H1 (cell line): Measurements from ENCODE around the gene SOCS6. TPM values are rescaled to one million over a fixed set of nuclear protein-coding genes. Genes with fewer than 3 reads are reported as not detected.

Experiments
- CTCF ChIA-PET: fragments of 300-600 bp; sonication (Branson Sonifier 250); formaldehyde crosslinking; loops from one replicate; lab custom pipeline; 2021; ENCODE audit not compliant: partially characterized antibody; lab: Charles Lee
- POLR2A ChIA-PET: fragments of 300-600 bp; sonication (Branson Sonifier 250); formaldehyde crosslinking; loops from one replicate; lab custom pipeline; 2021; ENCODE audit warnings: inconsistent platforms; ENCODE audit not compliant: partially characterized antibody; lab: Charles Lee
- DNase-seq, 2 experiments: peaks; one replicate each; pipeline versions ENCODE4 v3.0.0 to v3.0.0-alpha.2; 2010 to 2022; ENCODE audit warnings: low spot score in 2 of 2, low read depth in 1 of 2, mixed read lengths in 1 of 2
- FAIRE-seq: peaks from 2 replicates; lab custom pipeline; 2011; peaks lifted over from hg19 to GRCh38; lab: Jason Lieb, UNC
- H2AFZ ChIP-seq: 2 replicates; pipeline ENCODE4 v1.8.1; 2012; ENCODE audit warnings: low read length, inconsistent platforms
- H2AK5ac ChIP-seq: 2 replicates; pipeline ENCODE4 v1.6.1; 2013; ENCODE audit warnings: low read depth, low read length
- H2BK120ac ChIP-seq: replicated peaks from 2 replicates; pipeline ENCODE3; 2013; ENCODE audit warnings: low read depth, low read length, inconsistent platforms
- H2BK12ac ChIP-seq: 2 replicates; pipeline ENCODE4 v1.6.1; 2013; ENCODE audit warnings: low read depth, low read length
- H2BK15ac ChIP-seq: 2 replicates; pipeline ENCODE4 v1.6.1; 2013; ENCODE audit warnings: low read length
- H2BK20ac ChIP-seq: 2 replicates; pipeline ENCODE4 v1.6.1; 2013; ENCODE audit warnings: low read length
- H2BK5ac ChIP-seq: 2 replicates; pipeline ENCODE4 v1.6.1; 2013; ENCODE audit warnings: low read depth, low read length
- H3K14ac ChIP-seq: 2 replicates; pipeline ENCODE4 v1.6.1; 2013; ENCODE audit warnings: inconsistent platforms; ENCODE audit not compliant: insufficient read length
- H3K18ac ChIP-seq: 2 replicates; pipeline ENCODE4 v1.6.1; 2013; ENCODE audit warnings: low read length; ENCODE audit errors: extremely low read depth
- H3K23ac ChIP-seq: 2 replicates; pipeline ENCODE4 v1.6.1; 2013; ENCODE audit warnings: inconsistent platforms; ENCODE audit not compliant: insufficient read length
- H3K23me2 ChIP-seq: 2 replicates; pipeline ENCODE4 v1.6.1; 2013; ENCODE audit warnings: low read depth, low read length
- H3K27ac ChIP-seq: 2 replicates; pipeline ENCODE4 v1.6.1; 2011; ENCODE audit warnings: low read depth, low read length, inconsistent platforms
- H3K27me3 ChIP-seq, 4 experiments: replicated peaks in 1 of 4; 1 replicate in 1 of 4; 2 replicates in 3 of 4; pipeline versions ENCODE4 v1.6.1 to v1.8.1; 2011 to 2013; ENCODE audit warnings: low read length in 3 of 4, mild to moderate bottlenecking in 3 of 4, inconsistent platforms in 2 of 4, mixed read lengths in 2 of 4, moderate library complexity in 1 of 4; ENCODE audit not compliant: control insufficient read depth in 3 of 4, insufficient read depth in 3 of 4; ENCODE audit errors: extremely low read depth in 1 of 4
- H3K36me3 ChIP-seq, 4 experiments: 2 replicates each; pipeline versions ENCODE4 v1.6.1 to v1.8.1; 2011 to 2013; ENCODE audit warnings: mild to moderate bottlenecking in 4 of 4, low read length in 3 of 4, moderate library complexity in 2 of 4, control low read depth in 1 of 4, inconsistent platforms in 1 of 4; ENCODE audit not compliant: insufficient read depth in 4 of 4, control insufficient read depth in 2 of 4
- H3K4ac ChIP-seq: replicated peaks from 2 replicates; pipeline ENCODE3; 2013; ENCODE audit warnings: low read length, low read depth, mixed read lengths, inconsistent platforms; ENCODE audit not compliant: insufficient read length
- H3K4me1 ChIP-seq, 4 experiments: replicated peaks in 1 of 4; 1 replicate in 1 of 4; 2 replicates in 3 of 4; pipeline versions ENCODE4 v1.6.1 to v1.8.1; 2011 to 2013; ENCODE audit warnings: low read length in 3 of 4, inconsistent platforms in 2 of 4, mixed read lengths in 1 of 4; ENCODE audit not compliant: insufficient read depth in 4 of 4, control insufficient read depth in 3 of 4
- H3K4me2 ChIP-seq, 2 experiments: 2 replicates each; pipeline versions ENCODE4 v1.6.1 to v1.8.1; 2011 to 2013; ENCODE audit warnings: low read depth in 2 of 2, low read length in 2 of 2, control low read depth in 1 of 2, inconsistent platforms in 1 of 2, mild to moderate bottlenecking in 1 of 2; ENCODE audit not compliant: insufficient read depth in 1 of 2
- H3K4me3 ChIP-seq, 4 experiments: fragments of 200-600, 300-600 bp in 1 of 4; sonication (generic), shearing (Covaris generic), sonication (Bioruptor Twin) in 1 of 4; 2 replicates each; pipeline versions ENCODE4 v1.5.1 to v1.8.1; 2011 to 2016; ENCODE audit warnings: low read length in 4 of 4, low read depth in 3 of 4, control low read depth in 2 of 4, inconsistent platforms in 2 of 4, mild to moderate bottlenecking in 2 of 4, mixed read lengths in 1 of 4, moderate library complexity in 1 of 4; ENCODE audit not compliant: insufficient read depth in 2 of 4; ENCODE audit errors: extremely low read depth in 1 of 4
- H3K56ac ChIP-seq: replicated peaks from 2 replicates; pipeline ENCODE3; 2013; ENCODE audit warnings: low read depth, mild to moderate bottlenecking, mixed read lengths, low read length, inconsistent platforms; ENCODE audit not compliant: insufficient read length
- H3K79me1 ChIP-seq: 2 replicates; pipeline ENCODE4 v1.6.1; 2013; ENCODE audit warnings: low read depth, low read length, control low read depth
- H3K79me2 ChIP-seq, 2 experiments: 2 replicates each; pipeline versions ENCODE4 v1.6.1 to v1.8.1; 2012 to 2013; ENCODE audit warnings: low read length in 2 of 2, mild to moderate bottlenecking in 2 of 2, inconsistent platforms in 1 of 2; ENCODE audit not compliant: insufficient read depth in 2 of 2, control insufficient read depth in 1 of 2
- H3K9ac ChIP-seq, 4 experiments: replicated peaks in 1 of 4; 1 replicate in 1 of 4; 2 replicates in 3 of 4; pipeline versions ENCODE4 v1.6.1 to v1.8.1; 2011 to 2013; ENCODE audit warnings: low read depth in 3 of 4, low read length in 3 of 4, control low read depth in 2 of 4, mild to moderate bottlenecking in 2 of 4, moderate library complexity in 2 of 4, inconsistent platforms in 1 of 4; ENCODE audit errors: extremely low read depth in 1 of 4
- H3K9me3 ChIP-seq, 2 experiments: 2 replicates each; pipeline versions ENCODE4 v1.6.1 to v1.8.1; 2012 to 2013; ENCODE audit warnings: mild to moderate bottlenecking in 2 of 2, moderate library complexity in 2 of 2, control low read depth in 1 of 2, inconsistent platforms in 1 of 2, low read depth in 1 of 2, low read length in 1 of 2, mixed read lengths in 1 of 2; ENCODE audit not compliant: insufficient read depth in 2 of 2
- H4K20me1 ChIP-seq, 2 experiments: replicated peaks in 1 of 2; 2 replicates each; pipeline versions ENCODE3 to v1.8.1; 2011 to 2013; ENCODE audit warnings: inconsistent platforms in 2 of 2, low read length in 2 of 2, mild to moderate bottlenecking in 1 of 2; ENCODE audit not compliant: insufficient read depth in 2 of 2, control insufficient read depth in 1 of 2
- H4K5ac ChIP-seq: 2 replicates; pipeline ENCODE4 v1.6.1; 2013; ENCODE audit warnings: low read length, low read depth, mixed read lengths, inconsistent platforms; ENCODE audit not compliant: insufficient read length
- H4K8ac ChIP-seq: 2 replicates; pipeline ENCODE4 v1.8.0; 2013; ENCODE audit warnings: mild to moderate bottlenecking, moderate library complexity, low read length, inconsistent platforms; ENCODE audit not compliant: insufficient read depth; ENCODE audit errors: extremely low read depth
- H4K91ac ChIP-seq: replicated peaks from 2 replicates; pipeline ENCODE3; 2013; ENCODE audit warnings: low read length, mixed read lengths, inconsistent platforms; ENCODE audit not compliant: insufficient read length
- ASH2L ChIP-seq: fragments of 200-600, 300-600 bp; sonication (generic); IDR thresholded peaks from one replicate; pipeline ENCODE4 v1.7.1; 2017; ENCODE audit warnings: low read length
- CBX5 ChIP-seq: fragments of 300-800, 300-1000 bp; sonication (generic); IDR thresholded peaks from 2 replicates; pipeline ENCODE4 v1.7.1; 2016; ENCODE audit warnings: antibody characterized with exemption, low read length, low read depth
- EP300 ChIP-seq, 2 experiments: IDR thresholded peaks; 1 replicate in 1 of 2; 2 replicates in 1 of 2; pipeline ENCODE4 v1.6.1; 2011 to 2012; ENCODE audit warnings: low read depth in 2 of 2, low read length in 2 of 2, mild to moderate bottlenecking in 2 of 2, borderline replicate concordance in 1 of 2, inconsistent platforms in 1 of 2, moderate library complexity in 1 of 2
- FOSL1 ChIP-seq: IDR thresholded peaks from 2 replicates; pipeline ENCODE4 v1.6.1; 2011; ENCODE audit warnings: mild to moderate bottlenecking, low read depth, low read length, moderate library complexity; ENCODE audit not compliant: insufficient read depth
- HDAC2 ChIP-seq, 2 experiments: fragments of 300-600 bp in 1 of 2; sonication (generic) in 1 of 2; IDR thresholded peaks; 2 replicates each; pipeline ENCODE4 v1.6.1; 2011 to 2012; ENCODE audit warnings: low read depth in 2 of 2, low read length in 2 of 2, mild to moderate bottlenecking in 2 of 2, moderate library complexity in 2 of 2, borderline replicate concordance in 1 of 2, inconsistent platforms in 1 of 2
- MAFK ChIP-seq: IDR thresholded peaks from 2 replicates; pipeline ENCODE4 v1.6.1; 2012; ENCODE audit warnings: low read depth, mild to moderate bottlenecking, improper control_type of control experiment, low read length
- MAX ChIP-seq: IDR thresholded peaks from 2 replicates; pipeline ENCODE4 v1.6.1; 2012; ENCODE audit warnings: inconsistent platforms
- RFX5 ChIP-seq: IDR thresholded peaks from 2 replicates; pipeline ENCODE4 v1.6.1; 2011; ENCODE audit warnings: low read depth, low read length, improper control_type of control experiment, borderline replicate concordance
- RXRA ChIP-seq: IDR thresholded peaks from 2 replicates; pipeline ENCODE4 v1.6.1; 2011; ENCODE audit warnings: low read depth, mild to moderate bottlenecking, low read length, moderate library complexity; ENCODE audit not compliant: insufficient read depth
- SP4 ChIP-seq: IDR thresholded peaks from 2 replicates; pipeline ENCODE4 v1.6.1; 2012; ENCODE audit warnings: low read length, inconsistent platforms
- SRF ChIP-seq: IDR thresholded peaks from 2 replicates; pipeline ENCODE4 v1.6.1; 2011; ENCODE audit warnings: mild to moderate bottlenecking, low read depth, low read length, moderate library complexity
- SUZ12 ChIP-seq: fragments of 200-600 bp; sonication (generic); IDR thresholded peaks from 2 replicates; pipeline ENCODE4 v1.6.1; 2012; ENCODE audit warnings: mild to moderate bottlenecking, inconsistent platforms, low read length, moderate library complexity, mixed read lengths
- TCF12 ChIP-seq: IDR thresholded peaks from 2 replicates; pipeline ENCODE4 v1.6.1; 2011; ENCODE audit warnings: low read depth, mild to moderate bottlenecking, low read length
- YY1 ChIP-seq: IDR thresholded peaks from 2 replicates; pipeline ENCODE4 v1.6.1; 2011; ENCODE audit warnings: low read depth, mild to moderate bottlenecking, low read length
- WGBS, 2 experiments: shearing (Covaris generic) in 1 of 2; methylation state at CpG; one replicate each; pipeline versions ENCODE4 v1.1.6 to v1.1.7; 2013 to 2015; ENCODE audit warnings: low lambda C conversion rate in 2 of 2, mixed read lengths in 2 of 2, inconsistent platforms in 1 of 2, low coverage in 1 of 2, missing lambda C conversion rate in 1 of 2; ENCODE audit not compliant: insufficient replicate concordance in 2 of 2, insufficient coverage in 1 of 2, insufficient read length in 1 of 2; ENCODE audit errors: extremely low coverage in 1 of 2, missing lambda C conversion rate in 1 of 2; 5-methylcytosine and 5-hydroxymethylcytosine counted together
- polyA plus RNA-seq, 7 experiments: library from polyadenylated mRNA; depleted of rRNA in 3 of 7; stranded (reverse) in 5 of 7; unstranded in 2 of 7; fragments of >200 nt in 5 of 7; fragments of 200-250 nt in 2 of 7; gene quantifications; 1 replicate in 5 of 7; 2 replicates in 1 of 7; 4 replicates in 1 of 7; pipeline versions ENCODE4 v1.2.1 to v1.2.3, GENCODE V29; 2011 to 2013; ENCODE audit warnings: missing spikeins in 2 of 7, mixed read lengths in 2 of 7
- total RNA-seq: library from RNA; stranded (reverse); fragmentation: NEBNext Ultra II Directional; extraction: Animal tissue kit (Norgen Biotek cat#: 25700); gene quantifications from 2 replicates; pipeline ENCODE4 v1.2.1, GENCODE V29; 2021

SOCS6 gene
- total and polyA plus RNA-seq, 2 of the 8 experiments (the other 6 are each of a cell fraction or from before 2014, with no cell fraction given), result 9.1 to 22.9 TPM

- Histone ChIP-seq H4K20me1 (no peaks in the 10 kb centered on the region), H2AFZ (no peak overlapping the region), H3K4ac (no peak overlapping the region), H3K23me2 (no peaks in the 10 kb centered on the region), H2BK120ac (no peak overlapping the region), H3K18ac (no peak overlapping the region), H3K79me1 (no peaks in the 10 kb centered on the region), H3K56ac (no peak overlapping the region), H3K4me3 (no peak overlapping the region), H4K8ac (no peak overlapping the region), H2BK5ac (no peak overlapping the region), H3K23ac (no peak overlapping the region), H2BK20ac (no peak overlapping the region), H3K36me3 (no peaks in the 10 kb centered on the region), H2BK15ac (no peak overlapping the region), H4K91ac (no peak overlapping the region), H3K4me1 (no peaks in the 10 kb centered on the region), H4K5ac (no peak overlapping the region), H3K79me2 (no peaks in the 10 kb centered on the region), H2BK12ac (no peak overlapping the region), H3K14ac (no peak overlapping the region), H3K9me3 (no peaks in the 10 kb centered on the region), H3K27ac (no peak overlapping the region), H3K9ac (no peak overlapping the region), H3K27me3 (no peaks in the 10 kb centered on the region), H3K4me2 (no peak overlapping the region), H2AK5ac (no peak overlapping the region)
- no peak for TF ChIP-seq MAX
- TF ChIP-seq RFX5, result no peak
- no peak for TF ChIP-seq ASH2L
- TF ChIP-seq MAFK, result no peak
- TF ChIP-seq HDAC2 (IDR thresholded peaks at IDR 0.05; ENCODE audit: borderline replicate concordance in 1 of 2, low read depth in 2 of 2, low read length in 2 of 2), result no peak
- no peak for TF ChIP-seq TCF12
- TF ChIP-seq CBX5, result no peak
- no peak for TF ChIP-seq SUZ12
- no peak for TF ChIP-seq SP4
- no peak for TF ChIP-seq FOSL1
- no peak for TF ChIP-seq RXRA
- TF ChIP-seq EP300 (IDR thresholded peaks at IDR 0.05; ENCODE audit: borderline replicate concordance in 1 of 2, low read depth in 2 of 2, low read length in 2 of 2), result no peak
- no peak for TF ChIP-seq SRF
- TF ChIP-seq YY1, result no peak
- WGBS, 2 experiments, result 93% methylated on average over 2 of the region's 2 CpGs; no CpG with 5 or more reads in 1 of the 2 experiments
- FAIRE-seq, result no peak
- no peak for DNase-seq
- POLR2A ChIA-PET, result interaction anchor here (1.4 kb wide), 1 partner anchor 9 kb away, joined by 3 read pairs; no protein-coding TSS in a partner anchor
- CTCF ChIA-PET, result interaction anchor here (0.7 to 1.8 kb wide), 4 partner anchors 19 to 178 kb away, joined by 3 to 6 read pairs (median 3); no protein-coding TSS in a partner anchor
Observed at GRCh38 chr18:70374154-70374553, 85.3 kb downstream of the SOCS6 start.
